Parathyroid adenoma (tissue), 2 donors: ENCODE results near the gene NUDT1.

Source experiments
- H2AFZ ChIP-seq: fragments of 300-600 bp; sonication (generic); one replicate; pipeline ENCODE4 v1.7.0; 2017; ENCODE audit warnings: antibody characterized with exemption, mild to moderate bottlenecking
- H3K27ac ChIP-seq: fragments of 300-600 bp; sonication (generic); one replicate; pipeline ENCODE4 v1.7.0; 2017
- H3K27me3 ChIP-seq: fragments of 300-600 bp; sonication (generic); one replicate; pipeline ENCODE4 v1.7.0; 2017; ENCODE audit warnings: low read length; ENCODE audit not compliant: control insufficient read depth, insufficient read depth
- H3K36me3 ChIP-seq: fragments of 300-600 bp; sonication (generic); one replicate; pipeline ENCODE4 v1.7.0; 2017; ENCODE audit warnings: low read length; ENCODE audit not compliant: control insufficient read depth, insufficient read depth
- H3K4me1 ChIP-seq: fragments of 300-600 bp; sonication (generic); one replicate; pipeline ENCODE4 v1.7.0; 2017; ENCODE audit warnings: control low read depth
- H3K4me2 ChIP-seq: fragments of 300-600 bp; sonication (generic); one replicate; pipeline ENCODE4 v1.7.0; 2017; ENCODE audit warnings: low read length
- H3K4me3 ChIP-seq: fragments of 300-600 bp; sonication (generic); one replicate; pipeline ENCODE4 v1.7.0; 2017; ENCODE audit warnings: low read depth, low read length
- H3K79me2 ChIP-seq: fragments of 300-600 bp; sonication (generic); one replicate; pipeline ENCODE4 v1.7.0; 2017; ENCODE audit warnings: control low read depth
- H3K9ac ChIP-seq: fragments of 300-600 bp; sonication (generic); one replicate; pipeline ENCODE4 v1.7.0; 2017; ENCODE audit warnings: mild to moderate bottlenecking
- H3K9me3 ChIP-seq: fragments of 300-600 bp; sonication (generic); one replicate; pipeline ENCODE4 v1.7.0; 2017; ENCODE audit warnings: low read length; ENCODE audit not compliant: control insufficient read depth
- CTCF ChIP-seq: fragments of 300-600 bp; sonication (generic); IDR thresholded peaks from one replicate; pipeline ENCODE4 v1.7.0; 2017; ENCODE audit warnings: antibody characterized with exemption, mild to moderate bottlenecking
- donor health status: primary hyperparathyroidism.

Gene NUDT1

GRCh38 chr7:2199528-2199927, 42.5 kb upstream of the NUDT1 start:
- Histone ChIP-seq H3K36me3 (no peaks in the 10 kb centered on the region), H3K4me3 (no peak overlapping the region), H3K4me1 (no peaks in the 10 kb centered on the region)

GRCh38 chr7:2199956-2200583, 42.0 kb upstream of the NUDT1 start:
- TF ChIP-seq CTCF, result no peak
- Histone ChIP-seq H3K9ac (no peak overlapping the region), H3K4me1 (no peaks in the 10 kb centered on the region), H3K27me3 (no peaks in the 10 kb centered on the region), H3K79me2 (peaks cover 2% of the 10 kb centered on the region), H3K36me3 (no peaks in the 10 kb centered on the region), H3K27ac (no peak overlapping the region), H3K9me3 (no peaks in the 10 kb centered on the region), H2AFZ (no peak overlapping the region), H3K4me2 (no peak overlapping the region), H3K4me3 (no peak overlapping the region)

More at GRCh38 chr7:2199528-2199927, 42.5 kb upstream of the NUDT1 start:
- Histone ChIP-seq H3K27ac (no peak overlapping the region), H3K9ac (no peak overlapping the region), H3K9me3 (no peaks in the 10 kb centered on the region), H2AFZ (no peak overlapping the region), H3K27me3 (no peaks in the 10 kb centered on the region), H3K79me2 (peaks cover 2% of the 10 kb centered on the region), H3K4me2 (no peak overlapping the region)
- TF ChIP-seq CTCF, result no peak

DNA sequence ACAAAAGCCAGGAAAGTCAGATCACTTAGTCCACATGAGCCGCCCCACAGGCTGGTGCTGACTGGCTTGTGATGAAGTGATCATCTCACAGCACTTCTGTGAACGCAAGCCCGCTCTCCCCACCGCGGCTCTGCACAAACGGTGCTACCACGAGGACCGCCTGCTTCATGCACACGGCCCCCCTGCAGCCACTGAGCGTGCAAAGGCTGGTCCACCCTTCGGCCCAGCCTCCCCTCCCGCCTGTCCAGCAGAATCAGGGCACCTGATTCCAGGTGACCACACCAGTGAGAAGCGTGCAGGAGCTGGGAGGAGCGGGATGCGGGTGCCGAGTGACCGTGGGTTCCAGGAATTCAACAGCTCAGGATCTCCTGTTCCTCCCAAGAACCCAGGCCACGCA, 41.4 kb upstream of the NUDT1 start:
- Histone ChIP-seq H3K4me2 (no peak overlapping the region), H3K4me3 (no peak overlapping the region), H3K27ac (no peak overlapping the region), H3K4me1 (no peaks in the 10 kb centered on the region), H3K36me3 (no peaks in the 10 kb centered on the region), H3K79me2 (peaks cover 2% of the 10 kb centered on the region), H3K9ac (no peak overlapping the region), H3K9me3 (no peaks in the 10 kb centered on the region), H3K27me3 (no peaks in the 10 kb centered on the region), H2AFZ (no peak overlapping the region)
- TF ChIP-seq CTCF, result no peak

- Histone ChIP-seq H3K79me2 (peaks cover 2% of the 10 kb centered on the region), H3K4me1 (no peaks in the 10 kb centered on the region), H3K27me3 (no peaks in the 10 kb centered on the region), H3K9me3 (no peaks in the 10 kb centered on the region), H3K27ac (no peak overlapping the region), H3K4me3 (no peak overlapping the region), H3K9ac (no peak overlapping the region), H3K36me3 (no peaks in the 10 kb centered on the region), H2AFZ (no peak overlapping the region), H3K4me2 (no peak overlapping the region)
- TF ChIP-seq CTCF, result no peak
Measured at GRCh38 chr7:2201128-2201527, 40.9 kb upstream of the NUDT1 start.

- peaks cover 2% of the 10 kb centered on the region for H3K79me2 ChIP-seq
- no peak for TF ChIP-seq CTCF
- H3K36me3 ChIP-seq, result no peaks in the 10 kb centered on the region
- H3K27me3 ChIP-seq, result no peaks in the 10 kb centered on the region
- no peaks in the 10 kb centered on the region for H3K4me1 ChIP-seq
- no peak overlapping the region for H2AFZ ChIP-seq
- H3K4me2 ChIP-seq, result no peak overlapping the region
- H3K9ac ChIP-seq, result no peak overlapping the region
- H3K4me3 ChIP-seq, result no peak overlapping the region
- no peak overlapping the region for H3K27ac ChIP-seq
- H3K9me3 ChIP-seq, result no peaks in the 10 kb centered on the region
Measured at GRCh38 chr7:2201686-2202360, 40.2 kb upstream of the NUDT1 start.
